Kidney (tissue), 14 donors: ENCODE data around the gene RPS3. TPM values are rescaled to one million over a fixed set of nuclear protein-coding genes. Genes with fewer than 3 reads are reported as not detected.

Experiments
- DNase-seq, 5 donors: peaks; one replicate each; pipeline ENCODE4 v3.0.0-alpha.2; 2013 to 2020
- FAIRE-seq: peaks from 2 replicates; lab custom pipeline; 2012; peaks lifted over from hg19 to GRCh38; lab: Jason Lieb, UNC
- H3K27ac ChIP-seq, 2 donors: one replicate each; pipeline ENCODE4 v1.7.0; 2013; ENCODE audit warnings: low read depth in 2 of 2, low read length in 2 of 2, inconsistent platforms in 1 of 2
- H3K27me3 ChIP-seq: one replicate; pipeline ENCODE4 v1.7.1; 2013; ENCODE audit warnings: low read length, inconsistent platforms; ENCODE audit not compliant: control insufficient read depth, insufficient read depth
- H3K36me3 ChIP-seq, 3 donors: one replicate each; pipeline versions ENCODE4 v1.7.0 to v1.7.1; 2013; ENCODE audit warnings: low read length in 3 of 3, control low read depth in 1 of 3, inconsistent platforms in 1 of 3; ENCODE audit not compliant: insufficient read depth in 3 of 3, control insufficient read depth in 2 of 3
- H3K4me1 ChIP-seq, 3 donors: one replicate each; pipeline versions ENCODE4 v1.7.0 to v1.7.1; 2013; ENCODE audit warnings: low read length in 3 of 3, inconsistent platforms in 1 of 3, low read depth in 1 of 3; ENCODE audit not compliant: control insufficient read depth in 2 of 3, insufficient read depth in 2 of 3
- H3K4me3 ChIP-seq, 3 donors: one replicate each; pipeline versions ENCODE4 v1.7.0 to v1.8.1; 2013; ENCODE audit warnings: low read length in 3 of 3, control low read depth in 1 of 3, inconsistent platforms in 1 of 3
- H3K9ac ChIP-seq, 3 donors: one replicate each; pipeline versions ENCODE4 v1.7.0 to v1.7.1; 2013; ENCODE audit warnings: low read length in 3 of 3, control low read depth in 1 of 3, inconsistent platforms in 1 of 3
- H3K9me3 ChIP-seq, 3 donors: one replicate each; pipeline versions ENCODE4 v1.7.0 to v1.7.1; 2013; ENCODE audit warnings: low read length in 3 of 3, control low read depth in 1 of 3, inconsistent platforms in 1 of 3; ENCODE audit not compliant: control insufficient read depth in 2 of 3, insufficient read depth in 1 of 3
- CTCF ChIP-seq: IDR thresholded peaks from 3 replicates; pipeline ENCODE4 v1.5.1; 2012; ENCODE audit warnings: mild to moderate bottlenecking, moderate library complexity, borderline replicate concordance; ENCODE audit not compliant: insufficient read depth; ENCODE audit errors: extremely low read depth
- intact Hi-C: fragments of 100-400 bp; cut with DNase I; formaldehyde crosslinking; loops from one replicate; pipeline ENCODE4 v1.11.1; 2022
- polyA plus RNA-seq: library from polyadenylated mRNA; stranded (reverse); fragments of 350-450 nt; fragmentation: Illumina TruSeq; extraction: RNeasy Lipid Tissue Mini Kit (QIAGEN cat#74804); gene quantifications from one replicate; pipeline ENCODE4 v1.2.3, GENCODE V29; 2014; ENCODE audit warnings: low read depth, low replicate concordance; ENCODE audit not compliant: insufficient read depth
- total RNA-seq: library from RNA; stranded (reverse); fragmentation: NEBNext Ultra II Directional; extraction: Animal tissue kit (Norgen Biotek cat#: 25700); gene quantifications from one replicate; pipeline ENCODE4 v1.2.1, GENCODE V29; 2021
- donor health status: control.
- donor health status: control.
- donor health status: control.
- donor health status: control.
- donor health status: control.
- donor health status: DM: yes; HTN: yes; CAD: no.
- donor health status: Normal renal cell carcinoma (clear cell type).

The RPS3 gene
- total and polyA plus RNA-seq, 2 donors from 2014 or later = 1,510 to 1,724 TPM

GRCh38 chr11:75442161-75442885, 43.0 kb downstream of the RPS3 start:
- H3K4me3 ChIP-seq = no peak overlapping the region
- H3K9me3 ChIP-seq = no peaks in the 10 kb centered on the region
- no peaks in the 10 kb centered on the region for H3K4me1 ChIP-seq
- intact Hi-C loops = no loop called here
- FAIRE-seq = no peak
- H3K27me3 ChIP-seq = peaks cover 2% of the 10 kb centered on the region
- no peaks in the 10 kb centered on the region for H3K36me3 ChIP-seq
- H3K9ac ChIP-seq = no peak overlapping the region
- peak in 1 of 5 donors; percentile 34 for DNase-seq
- no peak for TF ChIP-seq CTCF
- no peak overlapping the region for H3K27ac ChIP-seq

- no peaks in the 10 kb centered on the region for H3K36me3 ChIP-seq
- H3K4me1 ChIP-seq = no peaks in the 10 kb centered on the region
- FAIRE-seq (no peak), DNase-seq (no peak)
- TF ChIP-seq CTCF = no peak
- peaks cover 2% of the 10 kb centered on the region for H3K27me3 ChIP-seq
- intact Hi-C loops = no loop called here
- H3K4me3 ChIP-seq = no peak overlapping the region
- H3K9me3 ChIP-seq = no peaks in the 10 kb centered on the region
- H3K27ac ChIP-seq = no peak overlapping the region
- H3K9ac ChIP-seq = no peak overlapping the region
These were observed 43.7 kb downstream of the RPS3 start for GRCh38 chr11:75443043-75443442.

- no peaks in the 10 kb centered on the region for H3K36me3 ChIP-seq
- peak; percentile 97 for TF ChIP-seq CTCF
- no peak for FAIRE-seq
- no peaks in the 10 kb centered on the region for H3K9me3 ChIP-seq
- H3K4me3 ChIP-seq = no peak overlapping the region
- DNase-seq = peak in 4 of 5 donors; percentile 74 to 81 (median 78)
- H3K4me1 ChIP-seq = no peaks in the 10 kb centered on the region
- no peak overlapping the region for H3K27ac ChIP-seq
- H3K27me3 ChIP-seq = peaks cover 2% of the 10 kb centered on the region
- no peak overlapping the region for H3K9ac ChIP-seq
- intact Hi-C loops = loop anchor here (2.0 kb wide), 1 partner anchor 87 kb away; no protein-coding TSS in a partner anchor
These were observed 46.1 kb downstream of the RPS3 start for GRCh38 chr11:75445315-75445953.
